K562 (cell line): Measurements from ENCODE around the gene AUNIP. TPM values are rescaled to one million over a fixed set of nuclear protein-coding genes. Genes with fewer than 3 reads are reported as not detected.
A peak's percentile ranks its signal among the peaks of the same experiment; 100 is the strongest.

ENCODE experiments used
- BCL6 ChIP-seq: fragments of 250-450 bp; sonication (Bioruptor Pico); IDR thresholded peaks from 2 replicates; pipeline ENCODE4 v1.4.0; 2020
- CC2D1A ChIP-seq: fragments of 450-650 bp; IDR thresholded peaks from 2 replicates; pipeline ENCODE4 v1.6.1; 2017; ENCODE audit warnings: mild to moderate bottlenecking
- CCNT2 ChIP-seq: IDR thresholded peaks from 2 replicates; pipeline ENCODE4 v1.6.1; 2011; ENCODE audit warnings: borderline replicate concordance, low read depth, mild to moderate bottlenecking, moderate library complexity, mixed read lengths, low read length; ENCODE audit not compliant: insufficient read length; ENCODE audit errors: extremely low read depth
- CGGBP1 ChIP-seq: fragments of 250-450 bp; sonication (Bioruptor Pico); IDR thresholded peaks from 2 replicates; pipeline ENCODE4 v1.9.0; 2021; ENCODE audit warnings: mild to moderate bottlenecking
- FOXM1 ChIP-seq, 2 experiments: fragments of 450-650 bp in 1 of 2; sonication (generic) in 1 of 2; formaldehyde crosslinking in 1 of 2; IDR thresholded peaks; 2 replicates each; pipeline versions ENCODE4 v1.6.1 to v1.9.0; 2017 to 2022; ENCODE audit warnings: low read depth in 2 of 2, mild to moderate bottlenecking in 2 of 2, missing genetic modification reagents in 1 of 2, moderate library complexity in 1 of 2
- FOXP1 ChIP-seq: sonication (generic); formaldehyde crosslinking; IDR thresholded peaks from 2 replicates; pipeline ENCODE4 v1.8.0; 2022; ENCODE audit warnings: mild to moderate bottlenecking, missing genetic modification reagents
- HCFC1 ChIP-seq: IDR thresholded peaks from 2 replicates; pipeline ENCODE4 v1.6.1; 2012; ENCODE audit warnings: low read depth, low read length, improper control_type of control experiment
- HINFP ChIP-seq: fragments of 450-650 bp; conservative IDR thresholded peaks from 2 replicates; pipeline ENCODE4 v1.6.1; 2016; ENCODE audit warnings: missing genetic modification characterization, low read depth, mild to moderate bottlenecking, control low read depth, missing compliant biosample characterization
- MAFG ChIP-seq: fragments of 450-650 bp; conservative IDR thresholded peaks from 2 replicates; pipeline ENCODE4 v1.6.1; 2016; ENCODE audit warnings: missing genetic modification characterization, missing compliant biosample characterization
- NELFE ChIP-seq: IDR thresholded peaks from 2 replicates; pipeline ENCODE4 v1.6.1; 2011; ENCODE audit warnings: mild to moderate bottlenecking; ENCODE audit not compliant: insufficient read depth, insufficient read length
- TARDBP ChIP-seq: fragments of 450-650 bp; IDR thresholded peaks from 2 replicates; pipeline ENCODE4 v1.6.1; 2016
- ZBTB33 ChIP-seq: sonication (generic); formaldehyde crosslinking; IDR thresholded peaks from 2 replicates; pipeline ENCODE4 v1.8.1; 2023; ENCODE audit warnings: mild to moderate bottlenecking, missing genetic modification reagents
- ZNF3 ChIP-seq: fragments of 250-450 bp; sonication (Bioruptor Pico); IDR thresholded peaks from 2 replicates; pipeline ENCODE4 v1.5.0; 2021; ENCODE audit warnings: mild to moderate bottlenecking, moderate library complexity
- ZNF384 ChIP-seq: IDR thresholded peaks from 2 replicates; pipeline ENCODE4 v1.6.1; 2012; ENCODE audit warnings: low read depth, low read length, improper control_type of control experiment
- ZNF436 ChIP-seq: fragments of 250-450, 450-650 bp; sonication (Bioruptor Pico); formaldehyde crosslinking; IDR thresholded peaks from 2 replicates; pipeline ENCODE4 v1.7.0; 2020; ENCODE audit warnings: mild to moderate bottlenecking
- ZNF507 ChIP-seq: conservative IDR thresholded peaks from 2 replicates; pipeline ENCODE4 v1.6.1; 2017; ENCODE audit warnings: missing genetic modification characterization, missing compliant biosample characterization
- ZNF518B ChIP-seq: fragments of 250-450 bp; sonication (Bioruptor Pico); IDR thresholded peaks from 2 replicates; pipeline ENCODE4 v1.5.0; 2021; ENCODE audit warnings: mild to moderate bottlenecking, moderate library complexity
- ZNF583 ChIP-seq: fragments of 250-450 bp; sonication (Bioruptor Pico); IDR thresholded peaks from 2 replicates; pipeline ENCODE4 v1.4.0; 2020
- ZNF584 ChIP-seq: fragments of 200-800 bp; sonication (Bioruptor generic); IDR thresholded peaks from 2 replicates; pipeline ENCODE4 v1.6.1; 2016; ENCODE audit warnings: low read depth, mild to moderate bottlenecking, missing genetic modification characterization, missing compliant biosample characterization
- polyA plus RNA-seq, 8 experiments: library from polyadenylated mRNA; depleted of rRNA in 4 of 8; stranded (reverse) in 5 of 8; unstranded in 3 of 8; fragments of >200 nt; fragmentation: Nextera tagmentation in 2 of 8; fragmentation: Illumina TruSeq in 1 of 8; extraction: Ambion mirVana in 2 of 8; extraction: Trizol in 1 of 8; gene quantifications; 2 replicates each; pipeline versions ENCODE4 v1.2.1 to v1.2.3, GENCODE V29; 2011 to 2014; ENCODE audit warnings: inconsistent platforms in 1 of 8, missing spikeins in 1 of 8
- total RNA-seq, 7 experiments: library from RNA; depleted of rRNA in 6 of 7; stranded (reverse); fragments of >200 nt in 6 of 7; fragmentation: Illumina TruSeq in 2 of 7; extraction: Trizol in 2 of 7; gene quantifications; 2 replicates each; pipeline versions ENCODE4 v1.2.1 to v1.2.3, GENCODE V29; 2011 to 2021; ENCODE audit warnings: low replicate concordance in 1 of 7

Gene AUNIP
- total and polyA plus RNA-seq, 9 of the 15 experiments (the other 6 are each of a cell fraction or from before 2014, with no cell fraction given): 12.1 to 53.8 (median 47.1) TPM

- peak; percentile 30 for TF ChIP-seq ZBTB33 (CRISPR knock-in tag)
- TF ChIP-seq ZNF384: no peak
- no peak for TF ChIP-seq ZNF436
- TF ChIP-seq ZNF583 (CRISPR knock-in tag): 0 out of 2 replicates have a peak, but pooled peaks have one; percentile 66
- TF ChIP-seq ZNF518B (CRISPR knock-in tag): no peak
- no peak; the same call in 1 of the 2 replicates for TF ChIP-seq FOXP1 (CRISPR knock-in tag)
- TF ChIP-seq NELFE: no peak
- TF ChIP-seq HCFC1: peak; percentile 27
- TF ChIP-seq CCNT2: peak; percentile 96
- TF ChIP-seq CGGBP1 (CRISPR knock-in tag): peak; percentile 31; the same call in 1 of the 2 replicates
- TF ChIP-seq CC2D1A: peak; percentile 72; the same call in 1 of the 2 replicates
- TF ChIP-seq ZNF584 (CRISPR knock-in tag): 0 out of 2 replicates have a peak, but pooled peaks have one; percentile 58
- TF ChIP-seq ZNF3 (CRISPR knock-in tag): no peak
- no peak for TF ChIP-seq HINFP
- TF ChIP-seq TARDBP: peak; percentile 82; the same call in 1 of the 2 replicates
- peak; percentile 31; the same call in 1 of the 2 replicates for TF ChIP-seq MAFG (tag)
- TF ChIP-seq BCL6 (CRISPR knock-in tag): no peak
- peak; percentile 15 for TF ChIP-seq FOXM1 (IDR thresholded peaks at IDR 0.05; ENCODE audit: low read depth)
- TF ChIP-seq FOXM1 (CRISPR knock-in tag; IDR thresholded peaks at IDR 0.05; ENCODE audit: low read depth): peak; percentile 62; the same call in 1 of the 2 replicates
- TF ChIP-seq ZNF507: no peak
Measured at GRCh38 chr1:25858906-25859789, at the start of gene AUNIP (continued).
